ENCODE measurements around the gene HPCAL4. TPM values are rescaled to one million over a fixed set of nuclear protein-coding genes. Genes with fewer than 3 reads are reported as not detected.

Gene HPCAL4
- polyA plus RNA-seq, 2 of the 4 experiments (the other 2 are of a cell fraction) = 0.09 to 0.14 TPM

DNA sequence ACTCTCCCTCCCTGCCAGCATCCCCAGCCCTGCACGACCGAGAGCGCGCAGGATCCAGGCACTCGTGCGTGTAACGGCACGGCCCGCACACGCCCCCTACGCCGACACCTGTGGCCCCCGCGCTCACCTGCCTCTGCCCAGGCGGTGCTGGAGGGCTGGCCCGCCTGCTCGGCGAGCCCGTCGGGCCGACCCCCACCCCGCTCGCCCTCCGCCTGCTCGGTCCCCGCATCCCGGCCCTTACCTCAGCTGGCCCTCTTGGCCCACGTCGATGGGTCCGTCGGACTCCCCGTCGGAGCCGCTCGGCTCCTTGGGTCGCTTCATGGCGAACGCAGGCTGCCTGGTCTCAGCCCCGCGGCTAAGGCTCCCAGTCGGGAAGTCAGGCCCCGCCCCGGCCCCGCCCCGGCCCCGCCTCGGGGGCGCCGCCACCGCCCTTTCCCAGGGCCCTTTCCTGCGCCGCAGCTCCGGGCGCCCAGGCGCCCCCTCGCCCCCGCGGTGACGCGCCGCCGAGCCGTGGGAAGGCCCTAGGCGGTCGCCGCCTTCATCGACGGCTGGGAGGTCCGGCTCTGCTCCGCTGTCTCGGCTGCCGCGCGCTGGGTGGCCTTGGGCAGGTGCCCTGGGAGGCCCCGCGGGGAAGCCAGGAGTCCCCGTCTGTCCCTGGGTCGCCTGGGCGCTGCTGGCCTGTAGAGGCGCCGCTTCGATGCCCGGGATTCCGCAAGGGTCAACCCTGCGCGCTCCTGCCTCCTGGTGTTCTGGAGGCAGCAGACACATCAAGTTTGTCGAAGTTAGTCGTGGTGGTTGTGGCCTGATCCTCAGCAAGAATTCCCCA lies 51.7 kb downstream of the HPCAL4 start, which contains the start of gene HEYL:
Gene HEYL, minus strand, starts transcription at position 339 of the 826 bp plus-strand sequence. Its CDS starts 18 bp downstream, at position 321.
- ATAC-seq (peak; percentile 96), FAIRE-seq (no peak), DNase-seq (ENCODE audit: low read depth in 1 of 2, low spot score in 1 of 2) (peak; percentile 86)
- ChIA-PET POLR2A (interaction anchor here (0.6 to 1.5 kb wide), 4 partner anchors 8 to 99 kb away, joined by 3 to 13 read pairs (median 3); partner anchors contain the start of gene PPIE), CTCF (interaction anchor here (0.6 to 3.1 kb wide), 14 partner anchors 10 to 44 kb away, joined by 3 to 20 read pairs (median 8); partner anchors contain the start of gene NT5C1A)
- Histone ChIP-seq H3K27ac (peak within 1 kb of the TSS; percentile 80 to 95), H3K4me1 (no peaks in the 10 kb centered on the region), H3K4me3 (peak within 1 kb of the TSS; percentile 56), H3K4me2 (peak within 1 kb of the TSS; percentile 68), H3K9me3 (no peaks in the 10 kb centered on the region)
- WGBS (ENCODE audit: missing lambda C conversion rate) = 19% methylated on average over 10 of the region's 88 CpGs
- TF ChIP-seq ELK1 (IDR thresholded peaks at IDR 0.05; ENCODE audit: low read depth, low read length) (no peak), CHD2 (IDR thresholded peaks at IDR 0.05; ENCODE audit: low read length, partially characterized antibody) (no peak), CTCF (IDR thresholded peaks at IDR 0.05) (peak; percentile 57), SMC3 (IDR thresholded peaks at IDR 0.05) (peak; percentile 39; the same call in 2 of the 3 replicates), HEYL (CRISPR knock-in tag; IDR thresholded peaks at IDR 0.05) (no peak), POLR2A (IDR thresholded peaks at IDR 0.05; ENCODE audit: low read length) (peak; percentile 69), JUNB (IDR thresholded peaks at IDR 0.05) (no peak), EHMT2 (IDR thresholded peaks at IDR 0.05; ENCODE audit: low read depth) (no peak), CHD4 (IDR thresholded peaks at IDR 0.05; ENCODE audit: borderline replicate concordance) (no peak), MAZ (IDR thresholded peaks at IDR 0.05; ENCODE audit: borderline replicate concordance, low read depth, low read length) (no peak), KDM5A (IDR thresholded peaks at IDR 0.05) (no peak), JUN (IDR thresholded peaks at IDR 0.05) (peak in 1 of 2 experiments; percentile 76; a peak in 4 of 5 replicates), SREBF2 (IDR thresholded peaks at IDR 0.05) (no peak), REST (IDR thresholded peaks at IDR 0.05) (no peak), FOSL2 (IDR thresholded peaks at IDR 0.05) (no peak), FOSL2 (CRISPR knock-in tag; IDR thresholded peaks at IDR 0.05) (no peak), RAD21 (conservative IDR thresholded peaks at IDR 0.05 in 1 of 2, IDR thresholded peaks at IDR 0.05 in 1 of 2) (peak in 1 of 2 experiments; percentile 27; a peak in 1 of 5 replicates), MAX (IDR thresholded peaks at IDR 0.05) (peak; percentile 71), RNF2 (IDR thresholded peaks at IDR 0.05; ENCODE audit: borderline replicate concordance, low read depth) (no peak), FOXS1 (CRISPR knock-in tag; IDR thresholded peaks at IDR 0.05) (no peak), HDAC2 (IDR thresholded peaks at IDR 0.05) (no peak), HOXB13 (CRISPR knock-in tag; IDR thresholded peaks at IDR 0.05; ENCODE audit: low read depth) (no peak), PHF8 (IDR thresholded peaks at IDR 0.05; ENCODE audit: borderline replicate concordance, low read depth) (peak; percentile 70; the same call in 1 of the 2 replicates), HOXA7 (CRISPR knock-in tag; IDR thresholded peaks at IDR 0.05) (no peak), BCL3 (IDR thresholded peaks at IDR 0.05) (peak; percentile 83; the same call in 2 of the 3 replicates), NR3C1 (IDR thresholded peaks at IDR 0.05) (no peak), POLR2AphosphoS2 (conservative IDR thresholded peaks at IDR 0.05; ENCODE audit: low read length) (no peak)
